Measurements from ENCODE around the gene PDGFD. TPM values are rescaled to one million over a fixed set of nuclear protein-coding genes. Genes with fewer than 3 reads are reported as not detected.

The PDGFD gene
- total RNA-seq, 1 donor from 2014 or later = not detected

GRCh38 chr11:103940551-103940950 lies 223.4 kb downstream of the PDGFD start:
- Mint-ChIP-seq H3K27me3 (ENCODE audit: low read depth) (no peaks in the 10 kb centered on the region), H3K4me1 (ENCODE audit: low read depth) (no peaks in the 10 kb centered on the region), H3K36me3 (ENCODE audit: low read depth) (no peaks in the 10 kb centered on the region), H3K27ac (no peak overlapping the region), H3K9me3 (no peaks in the 10 kb centered on the region), H3K4me3 (ENCODE audit: low read depth) (no peak overlapping the region)
- no peak for DNase-seq (ENCODE audit: low spot score)
- intact Hi-C loops (cut with micrococcal nuclease) = no loop called here

- no peak overlapping the region for H3K4me3 Mint-ChIP-seq (ENCODE audit: low read depth)
Measured at GRCh38 chr11:103939694-103940093, 224.3 kb downstream of the PDGFD start.

DNA sequence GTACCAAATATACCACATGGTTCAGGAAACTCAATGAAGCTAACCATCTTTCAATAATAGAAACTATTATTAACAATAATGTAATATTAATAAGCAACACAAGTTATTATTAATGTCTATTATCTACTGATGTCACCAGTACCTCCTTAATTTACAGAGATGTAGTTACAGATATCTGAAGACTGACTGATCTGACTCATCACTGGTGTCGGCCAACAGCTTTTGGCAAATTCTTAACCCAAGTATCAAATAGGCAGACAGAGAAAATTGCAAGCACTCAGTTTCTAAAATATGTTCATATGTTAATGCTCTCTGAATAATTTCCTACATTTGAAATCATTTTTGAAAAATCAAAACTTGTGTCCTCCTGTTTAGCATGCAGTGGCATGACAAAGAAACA lies 227.9 kb downstream of the PDGFD start:
- Mint-ChIP-seq H3K27ac (no peak overlapping the region), H3K27me3 (ENCODE audit: low read depth) (no peaks in the 10 kb centered on the region), H3K4me3 (ENCODE audit: low read depth) (no peak overlapping the region), H3K4me1 (ENCODE audit: low read depth) (no peaks in the 10 kb centered on the region), H3K36me3 (ENCODE audit: low read depth) (no peaks in the 10 kb centered on the region), H3K9me3 (no peaks in the 10 kb centered on the region)
- DNase-seq (ENCODE audit: low spot score) = no peak
- intact Hi-C loops (cut with micrococcal nuclease) = no loop called here

More at GRCh38 chr11:103939694-103940093, 224.3 kb downstream of the PDGFD start:
- intact Hi-C loops (cut with micrococcal nuclease) = no loop called here
- Mint-ChIP-seq H3K36me3 (ENCODE audit: low read depth) (no peaks in the 10 kb centered on the region), H3K27me3 (ENCODE audit: low read depth) (no peaks in the 10 kb centered on the region), H3K27ac (no peak overlapping the region), H3K9me3 (no peaks in the 10 kb centered on the region), H3K4me1 (ENCODE audit: low read depth) (no peaks in the 10 kb centered on the region)
- DNase-seq (ENCODE audit: low spot score) = no peak

DNA sequence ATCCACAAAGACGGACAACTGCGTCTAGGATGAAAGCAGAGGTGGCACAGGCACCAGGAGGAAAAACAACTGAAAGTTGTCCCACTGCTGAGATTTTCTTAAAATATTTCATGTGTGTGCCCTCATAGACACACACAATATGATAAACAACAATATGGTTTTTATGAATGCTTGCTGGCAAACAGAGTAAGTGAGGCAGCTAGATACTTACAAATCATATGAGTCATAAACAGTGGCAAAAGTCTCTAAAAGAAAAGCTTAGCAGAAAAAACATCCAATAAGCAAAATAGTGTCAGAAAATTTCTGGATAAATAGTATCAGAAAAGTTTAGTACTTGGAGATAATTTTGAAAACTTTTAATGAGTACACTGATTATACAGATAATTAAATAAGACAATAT lies 228.7 kb downstream of the PDGFD start:
- H3K36me3 Mint-ChIP-seq (ENCODE audit: low read depth) = no peaks in the 10 kb centered on the region
- no peaks in the 10 kb centered on the region for H3K27me3 Mint-ChIP-seq (ENCODE audit: low read depth)
- H3K9me3 Mint-ChIP-seq = no peaks in the 10 kb centered on the region
- no peak for DNase-seq (ENCODE audit: low spot score)
- no peaks in the 10 kb centered on the region for H3K4me1 Mint-ChIP-seq (ENCODE audit: low read depth)
- no peak overlapping the region for H3K4me3 Mint-ChIP-seq (ENCODE audit: low read depth)
- intact Hi-C loops (cut with micrococcal nuclease) = no loop called here
- H3K27ac Mint-ChIP-seq = no peak overlapping the region

- H3K4me3 Mint-ChIP-seq (ENCODE audit: low read depth) = no peak overlapping the region
- H3K9me3 Mint-ChIP-seq = no peaks in the 10 kb centered on the region
- H3K27ac Mint-ChIP-seq = no peak overlapping the region
- no peaks in the 10 kb centered on the region for H3K4me1 Mint-ChIP-seq (ENCODE audit: low read depth)
- no peaks in the 10 kb centered on the region for H3K27me3 Mint-ChIP-seq (ENCODE audit: low read depth)
- no peak for DNase-seq (ENCODE audit: low spot score)
- no peaks in the 10 kb centered on the region for H3K36me3 Mint-ChIP-seq (ENCODE audit: low read depth)
- intact Hi-C loops (cut with micrococcal nuclease) = no loop called here
Measured at GRCh38 chr11:103929170-103929903, 234.6 kb downstream of the PDGFD start.

DNA sequence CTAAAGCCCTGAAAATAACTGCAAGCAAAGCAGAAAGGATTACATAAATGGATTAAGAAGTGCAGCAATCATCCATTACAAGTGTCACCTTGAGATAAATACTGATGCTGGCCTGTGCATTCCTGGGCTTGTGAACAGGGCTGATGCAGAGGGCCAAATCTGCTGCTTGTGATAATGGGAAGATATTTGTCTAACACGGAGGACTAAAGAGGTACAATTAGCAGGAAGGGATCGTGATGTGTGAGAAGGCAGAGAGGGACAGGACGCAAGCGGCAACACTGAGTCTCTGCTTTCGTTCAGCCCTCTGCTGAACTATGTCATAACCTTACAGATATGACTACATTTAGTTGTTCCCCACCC lies 235.2 kb downstream of the PDGFD start:
- Mint-ChIP-seq H3K27ac (no peak overlapping the region), H3K9me3 (no peaks in the 10 kb centered on the region), H3K27me3 (ENCODE audit: low read depth) (no peaks in the 10 kb centered on the region), H3K36me3 (ENCODE audit: low read depth) (no peaks in the 10 kb centered on the region), H3K4me3 (ENCODE audit: low read depth) (no peak overlapping the region), H3K4me1 (ENCODE audit: low read depth) (no peaks in the 10 kb centered on the region)
- intact Hi-C loops (cut with micrococcal nuclease) = no loop called here
- no peak for DNase-seq (ENCODE audit: low spot score)

DNA sequence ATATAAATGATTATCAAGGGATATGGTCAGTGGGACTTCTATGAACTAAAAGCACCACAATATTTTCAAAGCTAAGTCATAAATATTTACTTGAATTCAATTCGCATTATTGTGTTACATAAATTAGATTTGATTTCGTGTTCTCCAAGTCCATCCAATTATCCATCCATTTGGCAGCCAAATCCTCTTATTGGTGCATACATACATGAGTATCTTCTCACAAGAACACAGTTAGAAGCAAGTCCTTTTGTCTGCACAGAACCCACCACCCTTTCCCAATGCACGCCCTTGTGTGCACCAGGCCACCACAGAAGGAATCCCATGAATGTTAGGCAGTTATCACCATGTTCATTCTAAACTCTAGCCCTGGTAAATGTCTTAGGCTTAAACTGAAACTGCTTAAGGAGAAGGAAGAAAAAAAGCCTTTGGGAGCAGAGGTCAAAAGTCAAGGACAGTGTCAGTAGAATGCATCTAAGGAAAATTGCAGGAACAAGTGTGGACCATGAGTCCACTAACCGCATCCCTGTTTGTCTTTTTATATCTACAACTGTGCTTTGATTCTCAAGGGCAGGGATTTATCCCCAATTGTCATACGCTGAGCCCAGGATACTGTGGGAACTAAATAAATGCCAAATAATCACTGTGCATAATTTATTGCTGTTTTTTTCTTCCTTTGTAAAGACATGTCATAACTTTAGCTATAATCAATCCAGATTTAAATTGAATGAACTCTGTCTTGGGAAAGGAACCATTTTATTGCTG lies 235.7 kb downstream of the PDGFD start:
- no peak overlapping the region for H3K4me3 Mint-ChIP-seq (ENCODE audit: low read depth)
- intact Hi-C loops (cut with micrococcal nuclease) = no loop called here
- H3K9me3 Mint-ChIP-seq = no peaks in the 10 kb centered on the region

GRCh38 chr11:103927535-103927934 lies 236.4 kb downstream of the PDGFD start:
- intact Hi-C loops (cut with micrococcal nuclease) = no loop called here
- no peak overlapping the region for H3K27ac Mint-ChIP-seq
- no peak for DNase-seq (ENCODE audit: low spot score)
- H3K4me3 Mint-ChIP-seq (ENCODE audit: low read depth) = no peak overlapping the region
- no peaks in the 10 kb centered on the region for H3K9me3 Mint-ChIP-seq
- no peaks in the 10 kb centered on the region for H3K27me3 Mint-ChIP-seq (ENCODE audit: low read depth)
- H3K36me3 Mint-ChIP-seq (ENCODE audit: low read depth) = no peaks in the 10 kb centered on the region
- H3K4me1 Mint-ChIP-seq (ENCODE audit: low read depth) = no peaks in the 10 kb centered on the region

More for the DNA sequence above, 235.7 kb downstream of the PDGFD start:
- Mint-ChIP-seq H3K27ac (no peak overlapping the region), H3K27me3 (ENCODE audit: low read depth) (no peaks in the 10 kb centered on the region), H3K4me1 (ENCODE audit: low read depth) (no peaks in the 10 kb centered on the region), H3K36me3 (ENCODE audit: low read depth) (no peaks in the 10 kb centered on the region)
- DNase-seq (ENCODE audit: low spot score) = no peak

DNA sequence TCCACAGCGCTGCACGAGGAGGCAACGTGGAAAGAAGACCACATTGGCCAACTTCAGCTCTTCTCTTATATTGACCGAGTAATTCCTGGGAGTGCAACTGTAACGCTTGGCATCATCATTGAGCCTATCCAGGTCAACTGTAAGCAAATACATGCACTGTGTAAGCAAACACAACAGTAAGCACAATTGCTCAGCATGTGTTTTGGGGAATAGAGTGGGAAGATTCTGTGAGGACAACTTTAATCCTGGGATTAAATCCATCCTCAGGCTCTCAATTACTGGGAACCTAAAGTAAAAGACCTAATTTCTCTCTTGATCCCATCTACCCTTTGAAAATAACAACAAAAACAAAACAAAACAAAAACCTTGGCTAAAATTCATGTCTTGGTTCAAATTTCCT lies 237.0 kb downstream of the PDGFD start:
- H3K36me3 Mint-ChIP-seq (ENCODE audit: low read depth) = no peaks in the 10 kb centered on the region
- no peak for DNase-seq (ENCODE audit: low spot score)
- no peak overlapping the region for H3K27ac Mint-ChIP-seq
- H3K4me3 Mint-ChIP-seq (ENCODE audit: low read depth) = no peak overlapping the region
- no peaks in the 10 kb centered on the region for H3K4me1 Mint-ChIP-seq (ENCODE audit: low read depth)
- intact Hi-C loops (cut with micrococcal nuclease) = no loop called here
- no peaks in the 10 kb centered on the region for H3K27me3 Mint-ChIP-seq (ENCODE audit: low read depth)
- H3K9me3 Mint-ChIP-seq = no peaks in the 10 kb centered on the region

GRCh38 chr11:103924166-103925013 lies 239.6 kb downstream of the PDGFD start:
- Mint-ChIP-seq H3K4me1 (ENCODE audit: low read depth) (no peaks in the 10 kb centered on the region), H3K4me3 (ENCODE audit: low read depth) (no peak overlapping the region), H3K27ac (no peak overlapping the region), H3K27me3 (ENCODE audit: low read depth) (no peaks in the 10 kb centered on the region), H3K36me3 (ENCODE audit: low read depth) (no peaks in the 10 kb centered on the region), H3K9me3 (no peaks in the 10 kb centered on the region)
- DNase-seq (ENCODE audit: low spot score) = no peak
- intact Hi-C loops (cut with micrococcal nuclease) = no loop called here

- intact Hi-C loops (cut with micrococcal nuclease) = no loop called here
- Mint-ChIP-seq H3K27me3 (ENCODE audit: low read depth) (no peaks in the 10 kb centered on the region), H3K4me1 (ENCODE audit: low read depth) (no peaks in the 10 kb centered on the region), H3K4me3 (ENCODE audit: low read depth) (no peak overlapping the region), H3K9me3 (no peaks in the 10 kb centered on the region), H3K27ac (no peak overlapping the region), H3K36me3 (ENCODE audit: low read depth) (no peaks in the 10 kb centered on the region)
- DNase-seq (ENCODE audit: low spot score) = no peak
Measured at GRCh38 chr11:103923451-103923931, 240.5 kb downstream of the PDGFD start.

DNA sequence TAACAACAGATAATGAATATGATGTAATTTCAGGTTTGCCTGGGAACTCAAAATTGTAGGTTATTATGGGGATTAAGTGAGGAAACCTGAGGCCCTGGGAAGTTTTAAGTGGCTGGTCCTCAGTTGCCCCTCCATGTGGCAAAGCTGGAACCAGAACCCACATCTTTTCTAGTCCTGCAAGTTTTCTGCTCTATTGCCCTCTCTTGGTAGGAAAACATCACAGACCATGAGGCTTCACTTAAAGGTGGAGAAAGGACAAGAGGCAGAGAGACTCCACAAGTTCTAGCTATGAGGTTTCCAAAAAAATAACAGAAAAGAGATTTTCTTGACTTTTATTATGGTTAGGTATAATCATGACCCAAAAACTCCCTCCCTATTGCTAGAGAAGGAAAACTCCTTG lies 243.0 kb downstream of the PDGFD start:
- Mint-ChIP-seq H3K27me3 (ENCODE audit: low read depth) (no peaks in the 10 kb centered on the region), H3K36me3 (ENCODE audit: low read depth) (no peaks in the 10 kb centered on the region), H3K4me3 (ENCODE audit: low read depth) (no peak overlapping the region), H3K4me1 (ENCODE audit: low read depth) (no peaks in the 10 kb centered on the region), H3K27ac (no peak overlapping the region), H3K9me3 (no peaks in the 10 kb centered on the region)
- no peak for DNase-seq (ENCODE audit: low spot score)
- intact Hi-C loops (cut with micrococcal nuclease) = no loop called here

DNA sequence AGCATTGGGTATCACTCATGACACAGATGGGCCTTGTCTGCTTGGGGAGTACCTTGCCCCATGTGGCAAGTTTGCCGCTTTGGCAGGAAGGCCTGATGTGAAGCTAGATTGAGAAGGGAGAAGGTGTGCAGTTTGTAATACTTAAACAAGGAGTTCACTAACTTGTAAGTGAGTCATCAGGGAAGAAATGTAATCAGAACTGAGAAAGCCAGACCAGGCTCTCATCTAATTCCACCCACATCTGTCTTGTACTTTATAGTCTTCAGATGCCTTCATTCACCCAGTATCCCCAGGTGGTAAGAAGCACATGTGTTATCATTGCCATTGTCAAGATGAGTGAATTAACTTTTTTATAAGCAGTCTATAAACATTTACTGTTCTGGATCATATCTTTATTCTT lies 243.5 kb downstream of the PDGFD start:
- intact Hi-C loops (cut with micrococcal nuclease) = no loop called here
- no peaks in the 10 kb centered on the region for H3K27me3 Mint-ChIP-seq (ENCODE audit: low read depth)
- H3K4me1 Mint-ChIP-seq (ENCODE audit: low read depth) = no peaks in the 10 kb centered on the region
- no peak overlapping the region for H3K4me3 Mint-ChIP-seq (ENCODE audit: low read depth)
- DNase-seq (ENCODE audit: low spot score) = no peak
- no peaks in the 10 kb centered on the region for H3K9me3 Mint-ChIP-seq
- H3K36me3 Mint-ChIP-seq (ENCODE audit: low read depth) = no peaks in the 10 kb centered on the region
- no peak overlapping the region for H3K27ac Mint-ChIP-seq
